GM13977 (cell line): ENCODE data around the gene ATG4C.
"Not testable (repeated sequence)": the region's sequence is repeated elsewhere in the genome, so short reads cannot be mapped to it uniquely, and the experiment has no call there.

Source experiments
- DNase-seq: peaks from one replicate; pipeline ENCODE4 v3.0.0; 2012; ENCODE audit warnings: low spot score
- CTCF ChIP-seq: IDR thresholded peaks from 2 replicates; pipeline ENCODE4 v1.5.1; 2012; ENCODE audit warnings: mild to moderate bottlenecking, control low read depth; ENCODE audit not compliant: insufficient read depth; ENCODE audit errors: extremely low read depth, missing control alignments
- in situ Hi-C: fragments of 300-500 bp; cut with MboI; formaldehyde crosslinking; loops from one replicate; pipeline ENCODE4 v1.12.0; 2022; ENCODE audit warnings: low sequenced_read_pairs, low pct_unique_long_range_greater_than_20kb, mixed read lengths, inconsistent platforms; ENCODE audit not compliant: unreplicated experiment

ATG4C gene

GRCh38 chr1:62809788-62810187 lies 25.9 kb downstream of the ATG4C start:
- DNase-seq: no peak
- TF ChIP-seq CTCF: no peak
- in situ Hi-C loops: no loop called here

GRCh38 chr1:62810420-62811274 lies 26.7 kb downstream of the ATG4C start:
- peak; percentile 22 for DNase-seq
- TF ChIP-seq CTCF: no peak
- in situ Hi-C loops: no loop called here

GRCh38 chr1:62823556-62823955 lies 39.6 kb downstream of the ATG4C start:
- no peak for TF ChIP-seq CTCF
- in situ Hi-C loops: no loop called here
- DNase-seq: no peak

- no peak for DNase-seq
- no peak for TF ChIP-seq CTCF
- in situ Hi-C loops: no loop called here
Measured at GRCh38 chr1:62826901-62827300, 43.0 kb downstream of the ATG4C start.

- DNase-seq, in situ Hi-C loops: not testable (repeated sequence)
Measured at GRCh38 chr1:62827786-62828185, 43.9 kb downstream of the ATG4C start.

- DNase-seq: no peak
- no peak for TF ChIP-seq CTCF
- in situ Hi-C loops: no loop called here
Measured at GRCh38 chr1:62832276-62832675, 48.3 kb downstream of the ATG4C start.

- no peak for TF ChIP-seq CTCF
- in situ Hi-C loops: no loop called here
- no peak for DNase-seq
Measured at GRCh38 chr1:62833529-62833928, 49.6 kb downstream of the ATG4C start.
